Neural cell (in vitro differentiated cells): ENCODE results near the gene ATP9B.

Experiments used
- EP300 ChIP-seq: fragments of 450-650 bp; conservative IDR thresholded peaks from 2 replicates; pipeline ENCODE4 v1.6.1; 2014; ENCODE audit warnings: antibody characterized with exemption, mild to moderate bottlenecking, moderate library complexity; ENCODE audit not compliant: poor library complexity, severe bottlenecking
- EZH2 ChIP-seq: fragments of 200-600, 300-800 bp; shearing (Covaris generic), sonication (generic); IDR thresholded peaks from 2 replicates; pipeline ENCODE4 v1.6.1; 2014; ENCODE audit warnings: antibody characterized with exemption, low read length, borderline replicate concordance, mild to moderate bottlenecking; ENCODE audit not compliant: insufficient read depth, poor library complexity, severe bottlenecking
- MXI1 ChIP-seq: fragments of 450-650 bp; conservative IDR thresholded peaks from 2 replicates; pipeline ENCODE4 v1.6.1; 2014; ENCODE audit warnings: antibody characterized with exemption, mild to moderate bottlenecking; ENCODE audit not compliant: poor library complexity, severe bottlenecking
- POLR2AphosphoS5 ChIP-seq: IDR thresholded peaks from 2 replicates; pipeline ENCODE4 v1.6.1; 2012
- RAD21 ChIP-seq: fragments of 450-650 bp; conservative IDR thresholded peaks from 2 replicates; pipeline ENCODE4 v1.6.1; 2014; ENCODE audit warnings: antibody characterized with exemption, mild to moderate bottlenecking, moderate library complexity
- SMC3 ChIP-seq: fragments of 450-650 bp; conservative IDR thresholded peaks from 2 replicates; pipeline ENCODE4 v1.6.1; 2014; ENCODE audit warnings: antibody characterized with exemption, mild to moderate bottlenecking, moderate library complexity; ENCODE audit not compliant: poor library complexity
- TAF1 ChIP-seq: IDR thresholded peaks from 2 replicates; pipeline ENCODE4 v1.6.1; 2012; ENCODE audit warnings: low read depth
- TF ChIP-seq, protein P1 (sequence below): fragments of 450-650 bp; IDR thresholded peaks from 2 replicates; pipeline ENCODE4 v1.5.1; 2014; ENCODE audit warnings: antibody characterized with exemption, mild to moderate bottlenecking, moderate library complexity; ENCODE audit not compliant: poor library complexity, severe bottlenecking
- TF ChIP-seq, protein P2 (sequence below): IDR thresholded peaks from 2 replicates; pipeline ENCODE4 v1.6.1; 2012; ENCODE audit warnings: borderline replicate concordance

DNA sequence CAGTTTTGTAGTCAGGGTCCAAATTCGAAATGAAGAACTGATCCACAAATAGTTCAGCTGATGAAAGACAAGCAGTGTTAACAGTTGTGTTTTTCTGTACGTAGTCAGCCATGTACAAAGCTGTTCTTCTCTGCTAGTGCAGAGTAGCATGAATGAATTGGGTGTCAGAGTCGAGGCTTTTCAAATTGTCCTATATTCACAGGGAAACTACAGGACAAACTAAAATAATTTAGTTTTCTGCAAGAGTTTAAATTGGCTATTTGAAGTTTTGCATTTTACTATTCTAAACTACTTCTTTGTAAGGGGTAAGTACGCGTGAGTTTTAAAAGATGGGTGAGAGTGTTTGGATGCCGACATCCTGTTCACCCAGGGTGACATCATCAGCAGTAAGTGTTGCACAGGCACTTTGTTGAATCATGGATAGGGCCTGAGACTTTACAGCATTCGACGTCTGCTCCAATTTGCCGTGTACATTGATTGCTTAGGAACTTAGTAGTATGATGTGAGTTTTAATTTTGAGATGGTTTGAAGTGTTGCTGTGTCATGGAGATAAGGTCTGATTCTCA, 179.4 kb downstream of the ATP9B start:
- TF ChIP-seq, protein P1, sequence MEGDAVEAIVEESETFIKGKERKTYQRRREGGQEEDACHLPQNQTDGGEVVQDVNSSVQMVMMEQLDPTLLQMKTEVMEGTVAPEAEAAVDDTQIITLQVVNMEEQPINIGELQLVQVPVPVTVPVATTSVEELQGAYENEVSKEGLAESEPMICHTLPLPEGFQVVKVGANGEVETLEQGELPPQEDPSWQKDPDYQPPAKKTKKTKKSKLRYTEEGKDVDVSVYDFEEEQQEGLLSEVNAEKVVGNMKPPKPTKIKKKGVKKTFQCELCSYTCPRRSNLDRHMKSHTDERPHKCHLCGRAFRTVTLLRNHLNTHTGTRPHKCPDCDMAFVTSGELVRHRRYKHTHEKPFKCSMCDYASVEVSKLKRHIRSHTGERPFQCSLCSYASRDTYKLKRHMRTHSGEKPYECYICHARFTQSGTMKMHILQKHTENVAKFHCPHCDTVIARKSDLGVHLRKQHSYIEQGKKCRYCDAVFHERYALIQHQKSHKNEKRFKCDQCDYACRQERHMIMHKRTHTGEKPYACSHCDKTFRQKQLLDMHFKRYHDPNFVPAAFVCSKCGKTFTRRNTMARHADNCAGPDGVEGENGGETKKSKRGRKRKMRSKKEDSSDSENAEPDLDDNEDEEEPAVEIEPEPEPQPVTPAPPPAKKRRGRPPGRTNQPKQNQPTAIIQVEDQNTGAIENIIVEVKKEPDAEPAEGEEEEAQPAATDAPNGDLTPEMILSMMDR = no peak
- no peak for TF ChIP-seq EZH2
- no peak for TF ChIP-seq POLR2AphosphoS5
- TF ChIP-seq RAD21 = no peak
- no peak for TF ChIP-seq EP300
- no peak for TF ChIP-seq MXI1
- TF ChIP-seq, protein P2, sequence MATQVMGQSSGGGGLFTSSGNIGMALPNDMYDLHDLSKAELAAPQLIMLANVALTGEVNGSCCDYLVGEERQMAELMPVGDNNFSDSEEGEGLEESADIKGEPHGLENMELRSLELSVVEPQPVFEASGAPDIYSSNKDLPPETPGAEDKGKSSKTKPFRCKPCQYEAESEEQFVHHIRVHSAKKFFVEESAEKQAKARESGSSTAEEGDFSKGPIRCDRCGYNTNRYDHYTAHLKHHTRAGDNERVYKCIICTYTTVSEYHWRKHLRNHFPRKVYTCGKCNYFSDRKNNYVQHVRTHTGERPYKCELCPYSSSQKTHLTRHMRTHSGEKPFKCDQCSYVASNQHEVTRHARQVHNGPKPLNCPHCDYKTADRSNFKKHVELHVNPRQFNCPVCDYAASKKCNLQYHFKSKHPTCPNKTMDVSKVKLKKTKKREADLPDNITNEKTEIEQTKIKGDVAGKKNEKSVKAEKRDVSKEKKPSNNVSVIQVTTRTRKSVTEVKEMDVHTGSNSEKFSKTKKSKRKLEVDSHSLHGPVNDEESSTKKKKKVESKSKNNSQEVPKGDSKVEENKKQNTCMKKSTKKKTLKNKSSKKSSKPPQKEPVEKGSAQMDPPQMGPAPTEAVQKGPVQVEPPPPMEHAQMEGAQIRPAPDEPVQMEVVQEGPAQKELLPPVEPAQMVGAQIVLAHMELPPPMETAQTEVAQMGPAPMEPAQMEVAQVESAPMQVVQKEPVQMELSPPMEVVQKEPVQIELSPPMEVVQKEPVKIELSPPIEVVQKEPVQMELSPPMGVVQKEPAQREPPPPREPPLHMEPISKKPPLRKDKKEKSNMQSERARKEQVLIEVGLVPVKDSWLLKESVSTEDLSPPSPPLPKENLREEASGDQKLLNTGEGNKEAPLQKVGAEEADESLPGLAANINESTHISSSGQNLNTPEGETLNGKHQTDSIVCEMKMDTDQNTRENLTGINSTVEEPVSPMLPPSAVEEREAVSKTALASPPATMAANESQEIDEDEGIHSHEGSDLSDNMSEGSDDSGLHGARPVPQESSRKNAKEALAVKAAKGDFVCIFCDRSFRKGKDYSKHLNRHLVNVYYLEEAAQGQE = no peak
- TF ChIP-seq TAF1 = no peak
- no peak for TF ChIP-seq SMC3
